ENCODE data around the gene ZP3.
A peak's percentile ranks its signal among the peaks of the same experiment; 100 is the strongest.
"Not testable (repeated sequence)": the region's sequence is repeated elsewhere in the genome, so short reads cannot be mapped to it uniquely, and the experiment has no call there.

- not testable (repeated sequence) for TF ChIP-seq GATA2 (CRISPR knock-in tag; IDR thresholded peaks at IDR 0.05); RCOR1 (IDR thresholded peaks at IDR 0.05; ENCODE audit: low read length); CTCF (IDR thresholded peaks at IDR 0.05); GABPA (IDR thresholded peaks at IDR 0.05; ENCODE audit: low read depth); REST (IDR thresholded peaks at IDR 0.05; ENCODE audit: low read depth, low read length); TAF1 (IDR thresholded peaks at IDR 0.05; ENCODE audit: borderline replicate concordance, low read depth, low read length); SMC3 (IDR thresholded peaks at IDR 0.05; ENCODE audit: low read depth, low read length)
- TF ChIP-seq YY1 (IDR thresholded peaks at IDR 0.05; ENCODE audit: low read depth) (peak; percentile 66), TCF12 (IDR thresholded peaks at IDR 0.05) (peak; percentile 73)
These were observed 3.7 kb upstream of the ZP3 start for GRCh38 chr7:76421097-76421496.

All from SK-N-SH (cell line).